GM12878 (cell line): ENCODE measurements around the gene VPS26B. TPM values are rescaled to one million over a fixed set of nuclear protein-coding genes. Genes with fewer than 3 reads are reported as not detected.

Source experiments
- ATAC-seq: fragments of 200-7000 bp; cut with Tn5 transposase; 3 replicates; pipeline ENCODE4 v1.9.1; 2020; ENCODE audit warnings: mild to moderate bottlenecking, moderate library complexity
- BruUV-seq: library from RNA; stranded (reverse); fragments of 400-500 nt; replicated peaks from 2 replicates; lab custom pipeline; 2021; lab: Mats Ljungman, UMichigan
- CTCF ChIA-PET: fragments of 300-600 bp; sonication (Branson Sonifier 250); formaldehyde crosslinking; extraction: SDS; loops from one replicate; lab custom pipeline; 2021; ENCODE audit warnings: inconsistent platforms; lab: Yijun Ruan, JAX
- POLR2A ChIA-PET: fragments of 350-600 bp; formaldehyde crosslinking; extraction: SDS; loops from one replicate; lab custom pipeline; 2021; ENCODE audit warnings: inconsistent platforms; lab: Charles Lee
- RAD21 ChIA-PET: fragments of 300-600 bp; sonication (Branson Sonifier 250); formaldehyde crosslinking; loops from one replicate; lab custom pipeline; 2023; ENCODE audit warnings: antibody characterized with exemption; ENCODE audit not compliant: unreplicated experiment; lab: Charles Lee
- SMC1A ChIA-PET: fragments of 300-600 bp; sonication (Branson Sonifier 250); formaldehyde crosslinking; loops from one replicate; lab custom pipeline; 2023; ENCODE audit not compliant: unreplicated experiment, uncharacterized antibody; lab: Charles Lee
- DNase-seq: peaks from one replicate; pipeline ENCODE4 v3.0.0-alpha.2; 2011; ENCODE audit warnings: low read depth, low spot score
- FAIRE-seq: peaks from 3 replicates; lab custom pipeline; 2011; peaks lifted over from hg19 to GRCh38; lab: Jason Lieb, UNC
- H2AFZ ChIP-seq: 2 replicates; pipeline ENCODE4 v1.6.0; 2011; ENCODE audit warnings: low read depth, low read length, control low read depth; ENCODE audit not compliant: control insufficient read depth
- H3K27ac ChIP-seq: 2 replicates; pipeline ENCODE4 v1.5.1; 2011; ENCODE audit warnings: control low read depth; ENCODE audit not compliant: control insufficient read depth, insufficient read depth
- H3K27me3 ChIP-seq, 2 experiments: replicated peaks in 1 of 2; 2 replicates each; pipeline versions ENCODE4 v1.6.0 to v1.6.1; 2011; ENCODE audit warnings: low read length in 1 of 2; ENCODE audit not compliant: control insufficient read depth in 2 of 2, insufficient read depth in 2 of 2
- H3K36me3 ChIP-seq, 2 experiments: 2 replicates each; pipeline ENCODE4 v1.5.1; 2011; ENCODE audit warnings: low read length in 1 of 2; ENCODE audit not compliant: control insufficient read depth in 2 of 2, insufficient read depth in 2 of 2
- H3K4me1 ChIP-seq: 2 replicates; pipeline ENCODE4 v1.6.1; 2011; ENCODE audit warnings: mild to moderate bottlenecking, low read length, moderate library complexity, mixed read lengths; ENCODE audit not compliant: control insufficient read depth, insufficient read depth
- H3K4me2 ChIP-seq: 2 replicates; pipeline ENCODE4 v1.6.0; 2011; ENCODE audit warnings: control low read depth; ENCODE audit not compliant: control insufficient read depth, insufficient read depth
- H3K4me3 ChIP-seq: fragments of 200-600 bp; sonication (generic); 2 replicates; pipeline ENCODE4 v1.5.1; 2016
- H3K79me2 ChIP-seq: 2 replicates; pipeline ENCODE4 v1.6.0; 2011; ENCODE audit warnings: low read length; ENCODE audit not compliant: control insufficient read depth, insufficient read depth
- H3K9ac ChIP-seq: 2 replicates; pipeline ENCODE4 v1.8.0; 2011; ENCODE audit warnings: low read length, control low read depth, mixed read lengths; ENCODE audit not compliant: control insufficient read depth, insufficient read depth
- H3K9me3 ChIP-seq: replicated peaks from 3 replicates; pipeline ENCODE4 v1.5.1; 2011; ENCODE audit warnings: mild to moderate bottlenecking, low read length; ENCODE audit not compliant: control insufficient read depth, insufficient read depth
- H4K20me1 ChIP-seq: 2 replicates; pipeline ENCODE4 v1.6.0; 2011; ENCODE audit not compliant: control insufficient read depth, insufficient read depth
- BCL11A ChIP-seq: IDR thresholded peaks from 2 replicates; pipeline ENCODE4 v1.6.1; 2011; ENCODE audit warnings: low read depth, low read length
- NR2F1 ChIP-seq: fragments of 450-650 bp; conservative IDR thresholded peaks from 2 replicates; pipeline ENCODE4 v1.6.1; 2017; ENCODE audit warnings: mild to moderate bottlenecking
- NRF1 ChIP-seq: conservative IDR thresholded peaks from 2 replicates; pipeline ENCODE4 v1.6.1; 2011; ENCODE audit warnings: mild to moderate bottlenecking, low read depth, low read length, improper control_type of control experiment
- RBBP5 ChIP-seq: fragments of 200-600 bp; sonication (generic); conservative IDR thresholded peaks from 2 replicates; pipeline ENCODE4 v1.6.1; 2016
- YBX1 ChIP-seq: fragments of 450-650 bp; IDR thresholded peaks from 2 replicates; pipeline ENCODE4 v1.6.1; 2016; ENCODE audit warnings: antibody characterized with exemption
- ZBTB11 ChIP-seq: fragments of 450-650 bp; formaldehyde crosslinking; IDR thresholded peaks from 2 replicates; pipeline ENCODE4 v1.5.0; 2022; ENCODE audit warnings: mild to moderate bottlenecking, missing genetic modification characterization
- WGBS: methylation state at CpG from one replicate; pipeline ENCODE4 v1.1.6; 2016; ENCODE audit warnings: low lambda C conversion rate; ENCODE audit not compliant: insufficient replicate concordance, insufficient coverage; ENCODE audit errors: missing lambda C conversion rate; 5-methylcytosine and 5-hydroxymethylcytosine counted together
- in situ Hi-C: fragments of 300-500 bp; cut with MboI; formaldehyde crosslinking; loops from 9 replicates; pipeline ENCODE4 v1.14.3; 2018; ENCODE audit warnings: mixed read lengths
- intact Hi-C: fragments of 100-400 bp; cut with micrococcal nuclease; formaldehyde crosslinking; loops from one replicate; pipeline ENCODE4 v1.14.2; 2022; ENCODE audit not compliant: unreplicated experiment
- polyA plus RNA-seq, 11 experiments: library from polyadenylated mRNA; depleted of rRNA in 4 of 11; unstranded in 6 of 11; stranded (reverse) in 5 of 11; fragments of >200 nt; fragmentation: Nextera tagmentation in 4 of 11; fragmentation: Illumina TruSeq in 1 of 11; extraction: Ambion mirVana in 4 of 11; extraction: Trizol in 1 of 11; gene quantifications; 1 replicate in 1 of 11; 2 replicates in 10 of 11; pipeline versions ENCODE4 v1.2.1 to v1.2.3, GENCODE V29; 2011 to 2016; ENCODE audit warnings: inconsistent platforms in 2 of 11, missing spikeins in 2 of 11, low read depth in 1 of 11
- total RNA-seq, 4 experiments: library from RNA; depleted of rRNA in 3 of 4; stranded (reverse); fragments of >200 nt in 3 of 4; fragmentation: Illumina TruSeq in 1 of 4; extraction: Trizol in 1 of 4; gene quantifications; 2 replicates each; pipeline versions ENCODE4 v1.2.1 to v1.2.3, GENCODE V29; 2013 to 2021

Gene VPS26B
- total and polyA plus RNA-seq, 10 of the 15 experiments (the other 5 are each of a cell fraction or from before 2014, with no cell fraction given): 1.6 to 26.9 (median 13.3) TPM

GRCh38 chr11:134178032-134178674 lies 46.3 kb upstream of the VPS26B start:
- in situ Hi-C loops (no loop called here), intact Hi-C loops (no loop called here)
- Histone ChIP-seq H3K4me2 (no peak overlapping the region), H3K9me3 (no peaks in the 10 kb centered on the region), H3K4me3 (no peak overlapping the region), H4K20me1 (no peaks in the 10 kb centered on the region), H3K27me3 (no peaks in the 10 kb centered on the region), H3K79me2 (no peaks in the 10 kb centered on the region), H2AFZ (no peak overlapping the region), H3K4me1 (no peaks in the 10 kb centered on the region), H3K9ac (no peak overlapping the region), H3K27ac (no peak overlapping the region), H3K36me3 (peaks cover 17 to 34% of the 10 kb centered on the region in 2 experiments)
- SMC1A ChIA-PET: no interaction called here
- BruUV-seq: no TSS peak
- DNase-seq (no peak), ATAC-seq (no peak), FAIRE-seq (no peak)
- POLR2A ChIA-PET: no interaction called here
- CTCF ChIA-PET: no interaction called here
- WGBS: 97% methylated on average over 5 of the region's 5 CpGs
- RAD21 ChIA-PET: no interaction called here
- TF ChIP-seq ZBTB11 (no peak), YBX1 (no peak), BCL11A (no peak), NRF1 (no peak), NR2F1 (no peak), RBBP5 (no peak)
- TF ChIP-seq, all 136 proteins: peak for 0
